SK-N-MC (cell line): ENCODE results near the gene KCNT2.

Experiments used
- EZH2 ChIP-seq: fragments of 200-600 bp; sonication (generic); IDR thresholded peaks from one replicate; pipeline ENCODE4 v1.6.1; 2017; ENCODE audit warnings: antibody characterized with exemption
- FOXP2 ChIP-seq: optimal IDR thresholded peaks from 2 replicates; pipeline ENCODE3; 2011; ENCODE audit warnings: mild to moderate bottlenecking, moderate library complexity; ENCODE audit not compliant: insufficient read depth; ENCODE audit errors: extremely low read length, control extremely low read depth
- POLR2AphosphoS5 ChIP-seq: IDR thresholded peaks from 2 replicates; pipeline ENCODE4 v1.6.1; 2012; ENCODE audit warnings: mild to moderate bottlenecking, low read depth, low read length, borderline replicate concordance

DNA sequence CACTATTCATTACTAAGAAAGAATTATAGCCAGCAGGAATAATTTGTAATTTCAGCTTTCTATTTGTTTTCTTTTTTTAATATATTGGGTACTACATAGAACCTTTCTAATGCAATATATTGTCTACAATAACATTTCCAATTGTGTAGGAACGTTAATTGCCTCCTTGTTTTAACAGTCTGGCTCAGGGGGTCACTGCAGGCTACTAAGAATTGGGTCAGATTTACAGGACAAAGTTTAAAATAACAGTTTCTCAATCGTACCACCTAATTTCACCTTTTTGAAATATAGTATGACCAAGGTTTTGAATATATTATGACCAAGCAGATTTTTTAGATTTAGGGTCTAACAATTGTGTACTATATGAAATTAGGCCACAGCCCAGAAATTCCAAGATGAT, 46.0 kb upstream of the KCNT2 start:
- TF ChIP-seq EZH2 (no peak), POLR2AphosphoS5 (no peak), FOXP2 (no peak)
